NCI-H2029 (cell line): ENCODE measurements around the gene ANTKMT.
A peak's percentile ranks its signal among the peaks of the same experiment; 100 is the strongest.
"Not testable (repeated sequence)": the region's sequence is repeated elsewhere in the genome, so short reads cannot be mapped to it uniquely, and the experiment has no call there.

Source experiments
- DNase-seq: peaks from one replicate; lab custom pipeline; 2025; lab: John Stamatoyannopoulos, UW

The ANTKMT gene

GRCh38 chr16:728131-728889 lies 7.4 kb downstream of the ANTKMT start:
- DNase-seq: peak; percentile 40

- no peak for DNase-seq
Measured at GRCh38 chr16:728890-729744, 8.2 kb downstream of the ANTKMT start.

- no peak for DNase-seq
Measured at GRCh38 chr16:729768-730665, 9.1 kb downstream of the ANTKMT start.

- DNase-seq: no peak
Measured at GRCh38 chr16:730666-731509, 9.9 kb downstream of the ANTKMT start.

- no peak for DNase-seq
Measured at GRCh38 chr16:732332-732731, 11.4 kb downstream of the ANTKMT start.

- no peak for DNase-seq
Measured at GRCh38 chr16:732936-733335, 12.0 kb downstream of the ANTKMT start.

GRCh38 chr16:733382-734207 lies 12.6 kb downstream of the ANTKMT start:
- DNase-seq: no peak

GRCh38 chr16:734208-734980 lies 13.4 kb downstream of the ANTKMT start:
- DNase-seq: no peak

- no peak for DNase-seq
Measured at GRCh38 chr16:734981-735881, 14.3 kb downstream of the ANTKMT start.

- DNase-seq: no peak
Measured at GRCh38 chr16:735982-736453, 15.1 kb downstream of the ANTKMT start.

GRCh38 chr16:736936-737481 lies 16.1 kb downstream of the ANTKMT start:
- no peak for DNase-seq

- no peak for DNase-seq
Measured at GRCh38 chr16:739560-740458, 18.9 kb downstream of the ANTKMT start.

GRCh38 chr16:740459-740763 lies 19.5 kb downstream of the ANTKMT start:
- DNase-seq: no peak

GRCh38 chr16:740764-741505 lies 20.0 kb downstream of the ANTKMT start, which contains the start of gene CIAO3:
Gene CIAO3 (minus strand): TSS chr16:740997. CDS start chr16:740985, 12 bp downstream.
- DNase-seq: peak; percentile 79

- DNase-seq: no peak
Measured at GRCh38 chr16:741986-742629, 21.2 kb downstream of the ANTKMT start.

GRCh38 chr16:742894-743293 lies 21.9 kb downstream of the ANTKMT start:
- not testable (repeated sequence) for DNase-seq
